Prostate gland (tissue), 2 donors: ENCODE measurements around the gene HRH2.

Experiments
- POLR2A ChIP-seq: fragments of 450-650 bp; IDR thresholded peaks from one replicate; pipeline ENCODE4 v1.6.1; 2016; ENCODE audit warnings: antibody characterized with exemption, mild to moderate bottlenecking
- TF ChIP-seq, protein P1 (sequence below), 4 experiments: fragments of 200-600 bp in 2 of 4; fragments of 450-650 bp in 2 of 4; sonication (generic) in 2 of 4; IDR thresholded peaks; 1 replicate in 3 of 4; 2 replicates in 1 of 4; pipeline ENCODE4 v1.5.1; 2016 to 2019; ENCODE audit warnings: antibody characterized with exemption in 4 of 4, mild to moderate bottlenecking in 2 of 4, moderate library complexity in 2 of 4

DNA sequence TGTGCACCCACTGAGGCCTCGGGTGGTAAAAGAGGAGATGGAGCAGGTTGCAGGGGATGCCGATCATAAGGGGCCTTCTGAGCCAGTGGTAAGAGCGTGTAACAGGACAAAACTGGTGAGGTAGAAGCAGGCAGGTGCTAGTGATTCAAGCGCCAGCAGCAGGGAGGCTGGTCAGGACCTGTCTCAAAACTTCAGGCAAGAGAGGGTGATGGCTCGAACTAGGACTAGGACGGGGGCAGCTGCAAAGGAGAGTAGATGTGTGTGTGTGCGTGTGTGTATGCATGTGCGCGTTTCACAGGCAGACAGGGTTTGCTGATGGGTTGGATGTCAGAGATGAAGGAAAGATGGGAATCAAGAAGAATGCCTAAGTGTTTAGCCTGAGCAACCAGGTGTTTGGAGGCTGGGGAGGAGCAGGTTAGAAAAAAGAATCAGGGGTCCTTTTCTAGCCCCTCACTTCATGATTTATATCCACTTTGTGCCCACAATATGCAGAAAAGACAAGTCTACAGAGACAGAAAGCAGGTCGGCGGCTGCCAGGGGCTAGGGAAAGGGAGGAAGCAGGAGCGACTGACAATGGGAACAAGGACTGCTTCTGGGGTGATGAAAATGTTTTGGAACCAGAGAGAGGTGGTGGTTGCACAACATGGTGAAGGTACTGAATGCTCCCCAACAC is 15.2 kb downstream of the HRH2 start:
- TF ChIP-seq, protein P1, sequence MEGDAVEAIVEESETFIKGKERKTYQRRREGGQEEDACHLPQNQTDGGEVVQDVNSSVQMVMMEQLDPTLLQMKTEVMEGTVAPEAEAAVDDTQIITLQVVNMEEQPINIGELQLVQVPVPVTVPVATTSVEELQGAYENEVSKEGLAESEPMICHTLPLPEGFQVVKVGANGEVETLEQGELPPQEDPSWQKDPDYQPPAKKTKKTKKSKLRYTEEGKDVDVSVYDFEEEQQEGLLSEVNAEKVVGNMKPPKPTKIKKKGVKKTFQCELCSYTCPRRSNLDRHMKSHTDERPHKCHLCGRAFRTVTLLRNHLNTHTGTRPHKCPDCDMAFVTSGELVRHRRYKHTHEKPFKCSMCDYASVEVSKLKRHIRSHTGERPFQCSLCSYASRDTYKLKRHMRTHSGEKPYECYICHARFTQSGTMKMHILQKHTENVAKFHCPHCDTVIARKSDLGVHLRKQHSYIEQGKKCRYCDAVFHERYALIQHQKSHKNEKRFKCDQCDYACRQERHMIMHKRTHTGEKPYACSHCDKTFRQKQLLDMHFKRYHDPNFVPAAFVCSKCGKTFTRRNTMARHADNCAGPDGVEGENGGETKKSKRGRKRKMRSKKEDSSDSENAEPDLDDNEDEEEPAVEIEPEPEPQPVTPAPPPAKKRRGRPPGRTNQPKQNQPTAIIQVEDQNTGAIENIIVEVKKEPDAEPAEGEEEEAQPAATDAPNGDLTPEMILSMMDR (IDR thresholded peaks at IDR 0.05): no peak
- no peak for TF ChIP-seq POLR2A
